GM19025 (cell line): ENCODE data around the gene SCAMP2.
"Not testable (repeated sequence)": the region's sequence is repeated elsewhere in the genome, so short reads cannot be mapped to it uniquely, and the experiment has no call there.

Experiments used
- ATAC-seq: cut with Tn5 transposase; IDR thresholded peaks from one replicate; pipeline ENCODE4 v1.9.1; 2021; ENCODE audit warnings: mild to moderate bottlenecking, low read depth, moderate library complexity; ENCODE audit not compliant: unreplicated experiment

SCAMP2 gene

GRCh38 chr15:74873036-74873755 is at the start of gene SCAMP2:
Gene SCAMP2, minus strand, starts transcription at chr15:74873365. Its CDS starts 110 bp downstream, at chr15:74873255.
- ATAC-seq, result peak; percentile 72

- ATAC-seq, result no peak
These were observed 47.3 kb upstream of the SCAMP2 start for GRCh38 chr15:74920456-74920855.

GRCh38 chr15:74917676-74918075 is 44.5 kb upstream of the SCAMP2 start:
- ATAC-seq, result no peak

GRCh38 chr15:74913799-74914198 is 40.6 kb upstream of the SCAMP2 start:
- ATAC-seq, result not testable (repeated sequence)

GRCh38 chr15:74913041-74913440 is 39.9 kb upstream of the SCAMP2 start:
- ATAC-seq, result no peak

GRCh38 chr15:74908635-74909034 is 35.5 kb upstream of the SCAMP2 start:
- ATAC-seq, result no peak

- no peak for ATAC-seq
These were observed 34.2 kb upstream of the SCAMP2 start for GRCh38 chr15:74907163-74907870.

GRCh38 chr15:74906450-74907162 is 33.4 kb upstream of the SCAMP2 start, which contains the start of gene FAM219B:
Gene FAM219B, minus strand, starts transcription at chr15:74906851. Its CDS starts 51 bp downstream, at chr15:74906800.
- ATAC-seq, result peak; percentile 88

- peak; percentile 7 for ATAC-seq
These were observed 32.9 kb upstream of the SCAMP2 start for GRCh38 chr15:74906067-74906449.

GRCh38 chr15:74904190-74904805 is 31.1 kb upstream of the SCAMP2 start:
- ATAC-seq, result no peak

- no peak for ATAC-seq
These were observed 30.5 kb upstream of the SCAMP2 start for GRCh38 chr15:74903676-74904075.

GRCh38 chr15:74902295-74903075 is 29.3 kb upstream of the SCAMP2 start:
- no peak for ATAC-seq

- ATAC-seq, result no peak
These were observed 28.5 kb upstream of the SCAMP2 start for GRCh38 chr15:74901612-74902063.

GRCh38 chr15:74897300-74897701 is 24.1 kb upstream of the SCAMP2 start:
- ATAC-seq, result no peak

GRCh38 chr15:74896316-74896715 is 23.2 kb upstream of the SCAMP2 start:
- no peak for ATAC-seq

GRCh38 chr15:74895830-74896229 is 22.7 kb upstream of the SCAMP2 start:
- no peak for ATAC-seq

GRCh38 chr15:74894383-74894782 is 21.2 kb upstream of the SCAMP2 start:
- not testable (repeated sequence) for ATAC-seq

- ATAC-seq, result no peak
These were observed 20.5 kb upstream of the SCAMP2 start for GRCh38 chr15:74893627-74894026.

- no peak for ATAC-seq
These were observed 19.8 kb upstream of the SCAMP2 start for GRCh38 chr15:74892931-74893330.

GRCh38 chr15:74892313-74892712 is 19.1 kb upstream of the SCAMP2 start:
- no peak for ATAC-seq
